ENCODE measurements around the gene GRB7. TPM values are rescaled to one million over a fixed set of nuclear protein-coding genes. Genes with fewer than 3 reads are reported as not detected.

GRB7 gene
- total and polyA plus RNA-seq, 2 experiments from 2014 or later, result 22.8 to 29.4 TPM

GRCh38 chr17:39704821-39705551 is 32.8 kb upstream of the GRB7 start:
- Histone ChIP-seq H3K4me1 (ENCODE audit: insufficient read depth) (peaks cover 48% of the 10 kb centered on the region), H3K4me3 (no peak overlapping the region), H3K4me2 (peak overlapping the region; percentile 41)

GRCh38 chr17:39705786-39706348 is 31.9 kb upstream of the GRB7 start:
- Histone ChIP-seq H3K36me3 (replicated peaks; ENCODE audit: insufficient read depth, low read depth) (no peaks in the 10 kb centered on the region), H3K4me2 (peak overlapping the region; percentile 41), H3K4me1 (ENCODE audit: insufficient read depth) (peaks cover 48% of the 10 kb centered on the region), H3K27me3 (no peaks in the 10 kb centered on the region), H3K79me2 (peaks cover 62% of the 10 kb centered on the region), H2AFZ (no peak overlapping the region), H3K9me2 (replicated peaks; ENCODE audit: insufficient read depth) (no peaks in the 10 kb centered on the region), H3K27ac (no peak overlapping the region), H4K20me1 (ENCODE audit: insufficient read depth, poor library complexity, severe bottlenecking) (peaks cover 57% of the 10 kb centered on the region), H3K4me3 (no peak overlapping the region), H3K9me3 (ENCODE audit: low read depth) (no peaks in the 10 kb centered on the region)
- WGBS (ENCODE audit: low lambda C conversion rate, missing lambda C conversion rate), result 84% methylated on average over 12 of the region's 12 CpGs
- no peak for DNase-seq (ENCODE audit: low spot score)
- TF ChIP-seq CTCF (IDR thresholded peaks at IDR 0.05; ENCODE audit: poor library complexity), result no peak
- TF ChIP-seq EZH2 (IDR thresholded peaks at IDR 0.05; ENCODE audit: borderline replicate concordance), result no peak
- no peak for TF ChIP-seq EZH2phosphoT487 (IDR thresholded peaks at IDR 0.05; ENCODE audit: low read depth, severe bottlenecking, unreplicated experiment)

More at GRCh38 chr17:39704821-39705551, 32.8 kb upstream of the GRB7 start:
- Histone ChIP-seq H3K36me3 (replicated peaks; ENCODE audit: insufficient read depth, low read depth) (no peaks in the 10 kb centered on the region), H3K27ac (no peak overlapping the region), H3K79me2 (peaks cover 70% of the 10 kb centered on the region), H2AFZ (no peak overlapping the region), H3K9me3 (ENCODE audit: low read depth) (no peaks in the 10 kb centered on the region), H3K27me3 (no peaks in the 10 kb centered on the region), H3K9me2 (replicated peaks; ENCODE audit: insufficient read depth) (no peaks in the 10 kb centered on the region), H4K20me1 (ENCODE audit: insufficient read depth, poor library complexity, severe bottlenecking) (peaks cover 58% of the 10 kb centered on the region)
- WGBS (ENCODE audit: low lambda C conversion rate, missing lambda C conversion rate), result 73% methylated on average over 11 of the region's 11 CpGs
- DNase-seq (ENCODE audit: low spot score), result no peak
- TF ChIP-seq EZH2 (IDR thresholded peaks at IDR 0.05; ENCODE audit: borderline replicate concordance) (no peak), CTCF (IDR thresholded peaks at IDR 0.05; ENCODE audit: poor library complexity) (no peak), EZH2phosphoT487 (IDR thresholded peaks at IDR 0.05; ENCODE audit: low read depth, severe bottlenecking, unreplicated experiment) (no peak)

GRCh38 chr17:39706383-39706782 is 31.4 kb upstream of the GRB7 start:
- TF ChIP-seq EZH2phosphoT487 (IDR thresholded peaks at IDR 0.05; ENCODE audit: low read depth, severe bottlenecking, unreplicated experiment) (no peak), EZH2 (IDR thresholded peaks at IDR 0.05; ENCODE audit: borderline replicate concordance) (no peak), CTCF (IDR thresholded peaks at IDR 0.05; ENCODE audit: poor library complexity) (no peak)
- no peak for DNase-seq (ENCODE audit: low spot score)
- H3K4me3 ChIP-seq, result no peak overlapping the region
- H2AFZ ChIP-seq, result no peak overlapping the region
- H3K27ac ChIP-seq, result no peak overlapping the region
- H4K20me1 ChIP-seq (ENCODE audit: insufficient read depth, poor library complexity, severe bottlenecking), result peaks cover 52% of the 10 kb centered on the region
- H3K4me2 ChIP-seq, result no peak overlapping the region
- no peaks in the 10 kb centered on the region for H3K9me3 ChIP-seq (ENCODE audit: low read depth)
- no peaks in the 10 kb centered on the region for H3K9me2 ChIP-seq (replicated peaks; ENCODE audit: insufficient read depth)
- H3K4me1 ChIP-seq (ENCODE audit: insufficient read depth), result peaks cover 45% of the 10 kb centered on the region
- H3K27me3 ChIP-seq, result no peaks in the 10 kb centered on the region
- no peaks in the 10 kb centered on the region for H3K36me3 ChIP-seq (replicated peaks; ENCODE audit: insufficient read depth, low read depth)
- peaks cover 57% of the 10 kb centered on the region for H3K79me2 ChIP-seq
- 97% methylated on average over 8 of the region's 8 CpGs for WGBS (ENCODE audit: low lambda C conversion rate, missing lambda C conversion rate)

Measured in hepatocyte (in vitro differentiated cells).